Loucy (cell line): Measurements from ENCODE around the gene CALHM2.
A peak's percentile ranks its signal among the peaks of the same experiment; 100 is the strongest.

Experiments
- H2AFZ ChIP-seq: fragments of 200-600 bp; sonication (generic); 2 replicates; pipeline ENCODE4 v1.6.0; 2016; ENCODE audit warnings: antibody characterized with exemption, mild to moderate bottlenecking, low read length, moderate library complexity
- H3F3A ChIP-seq: fragments of 200-600 bp; 2 replicates; pipeline ENCODE4 v1.6.0; 2016; ENCODE audit warnings: antibody characterized with exemption, low read depth, mild to moderate bottlenecking
- H3K27me3 ChIP-seq: fragments of 200-600 bp; sonication (generic); 2 replicates; pipeline ENCODE4 v1.6.1; 2014; ENCODE audit warnings: low read length, mild to moderate bottlenecking; ENCODE audit not compliant: insufficient read depth, poor library complexity, severe bottlenecking
- H3K36me3 ChIP-seq: fragments of 200-600 bp; sonication (generic); 2 replicates; pipeline ENCODE4 v1.6.1; 2016; ENCODE audit warnings: low read length; ENCODE audit not compliant: insufficient read depth
- H3K4me1 ChIP-seq: fragments of 200-600 bp; sonication (generic); 2 replicates; pipeline ENCODE4 v1.5.1; 2014; ENCODE audit warnings: low read length, mild to moderate bottlenecking; ENCODE audit not compliant: insufficient read depth, poor library complexity, severe bottlenecking
- H3K4me2 ChIP-seq: fragments of 200-600 bp; sonication (generic); 2 replicates; pipeline ENCODE4 v1.6.0; 2014; ENCODE audit warnings: antibody characterized with exemption, low read length, low read depth, mild to moderate bottlenecking; ENCODE audit not compliant: poor library complexity, severe bottlenecking
- H3K4me3 ChIP-seq: fragments of 200-600 bp; sonication (generic); 2 replicates; pipeline ENCODE4 v1.5.1; 2014; ENCODE audit warnings: low read length, mild to moderate bottlenecking, mixed read lengths; ENCODE audit not compliant: poor library complexity, severe bottlenecking
- H3K79me2 ChIP-seq: fragments of 200-600 bp; sonication (generic); 2 replicates; pipeline ENCODE4 v1.6.1; 2014; ENCODE audit warnings: low read length; ENCODE audit not compliant: insufficient read depth
- H3K9ac ChIP-seq: fragments of 200-600 bp; sonication (generic); 2 replicates; pipeline ENCODE4 v1.6.0; 2014; ENCODE audit warnings: mild to moderate bottlenecking, low read depth, low read length, moderate library complexity; ENCODE audit not compliant: poor library complexity, severe bottlenecking
- H3K9me2 ChIP-seq: fragments of 200-600 bp; sonication (generic); replicated peaks from 2 replicates; pipeline ENCODE4 v1.6.1; 2016; ENCODE audit warnings: low read depth, low read length, mixed read lengths
- H3K9me3 ChIP-seq: fragments of 200-600 bp; sonication (generic); 2 replicates; pipeline ENCODE4 v1.6.1; 2014; ENCODE audit warnings: mild to moderate bottlenecking, antibody characterized with exemption, low read length, low read depth; ENCODE audit not compliant: insufficient read depth
- H4K20me1 ChIP-seq: fragments of 200-600 bp; sonication (generic); 2 replicates; pipeline ENCODE4 v1.6.0; 2014; ENCODE audit warnings: antibody characterized with exemption, low read length, mild to moderate bottlenecking; ENCODE audit not compliant: insufficient read depth, poor library complexity, severe bottlenecking
- EZH2phosphoT487 ChIP-seq: fragments of 200-600 bp; IDR thresholded peaks from 2 replicates; pipeline ENCODE4 v1.6.1; 2018; ENCODE audit warnings: antibody characterized with exemption, mild to moderate bottlenecking, moderate library complexity, borderline replicate concordance
- TF ChIP-seq, protein P1 (sequence below): fragments of 200-600 bp; sonication (generic); conservative IDR thresholded peaks from 2 replicates; pipeline ENCODE4 v1.5.1; 2014; ENCODE audit warnings: mild to moderate bottlenecking, antibody characterized with exemption, low read length

The CALHM2 gene

DNA sequence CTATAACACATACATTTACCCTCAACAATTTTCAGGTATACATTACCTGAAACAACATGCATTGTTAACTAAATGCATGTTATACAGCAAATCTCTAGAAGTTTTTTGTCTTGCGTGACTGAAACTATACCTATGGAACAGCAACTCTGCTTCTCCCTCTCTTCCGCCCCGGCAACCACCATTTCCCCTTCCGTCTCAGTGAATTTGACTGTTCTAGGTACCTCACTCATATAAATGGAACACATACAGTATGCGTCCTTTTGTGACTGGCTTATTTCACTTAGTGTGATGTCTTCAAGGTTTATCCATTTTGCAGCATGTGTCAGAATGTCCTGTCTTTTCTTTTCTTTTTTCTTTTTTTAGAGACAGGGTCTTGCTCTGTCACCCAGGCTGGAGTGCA lies 22.5 kb downstream of the CALHM2 start:
- no peaks in the 10 kb centered on the region for H3K9me2 ChIP-seq
- H3K36me3 ChIP-seq = peaks cover 74% of the 10 kb centered on the region; the same call in 1 of the 2 replicates
- H3K4me3 ChIP-seq = no peak overlapping the region
- H3F3A ChIP-seq = no peaks in the 10 kb centered on the region
- no peaks in the 10 kb centered on the region for H4K20me1 ChIP-seq
- H3K79me2 ChIP-seq = no peaks in the 10 kb centered on the region
- H3K4me2 ChIP-seq = peak overlapping the region; percentile 21
- no peaks in the 10 kb centered on the region for H3K27me3 ChIP-seq
- no peak overlapping the region for H2AFZ ChIP-seq
- H3K4me1 ChIP-seq = peaks cover 13% of the 10 kb centered on the region
- H3K9me3 ChIP-seq = no peaks in the 10 kb centered on the region
- TF ChIP-seq, protein P1, sequence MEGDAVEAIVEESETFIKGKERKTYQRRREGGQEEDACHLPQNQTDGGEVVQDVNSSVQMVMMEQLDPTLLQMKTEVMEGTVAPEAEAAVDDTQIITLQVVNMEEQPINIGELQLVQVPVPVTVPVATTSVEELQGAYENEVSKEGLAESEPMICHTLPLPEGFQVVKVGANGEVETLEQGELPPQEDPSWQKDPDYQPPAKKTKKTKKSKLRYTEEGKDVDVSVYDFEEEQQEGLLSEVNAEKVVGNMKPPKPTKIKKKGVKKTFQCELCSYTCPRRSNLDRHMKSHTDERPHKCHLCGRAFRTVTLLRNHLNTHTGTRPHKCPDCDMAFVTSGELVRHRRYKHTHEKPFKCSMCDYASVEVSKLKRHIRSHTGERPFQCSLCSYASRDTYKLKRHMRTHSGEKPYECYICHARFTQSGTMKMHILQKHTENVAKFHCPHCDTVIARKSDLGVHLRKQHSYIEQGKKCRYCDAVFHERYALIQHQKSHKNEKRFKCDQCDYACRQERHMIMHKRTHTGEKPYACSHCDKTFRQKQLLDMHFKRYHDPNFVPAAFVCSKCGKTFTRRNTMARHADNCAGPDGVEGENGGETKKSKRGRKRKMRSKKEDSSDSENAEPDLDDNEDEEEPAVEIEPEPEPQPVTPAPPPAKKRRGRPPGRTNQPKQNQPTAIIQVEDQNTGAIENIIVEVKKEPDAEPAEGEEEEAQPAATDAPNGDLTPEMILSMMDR = no peak
- TF ChIP-seq EZH2phosphoT487 = no peak
- peak overlapping the region; percentile 24 for H3K9ac ChIP-seq

DNA sequence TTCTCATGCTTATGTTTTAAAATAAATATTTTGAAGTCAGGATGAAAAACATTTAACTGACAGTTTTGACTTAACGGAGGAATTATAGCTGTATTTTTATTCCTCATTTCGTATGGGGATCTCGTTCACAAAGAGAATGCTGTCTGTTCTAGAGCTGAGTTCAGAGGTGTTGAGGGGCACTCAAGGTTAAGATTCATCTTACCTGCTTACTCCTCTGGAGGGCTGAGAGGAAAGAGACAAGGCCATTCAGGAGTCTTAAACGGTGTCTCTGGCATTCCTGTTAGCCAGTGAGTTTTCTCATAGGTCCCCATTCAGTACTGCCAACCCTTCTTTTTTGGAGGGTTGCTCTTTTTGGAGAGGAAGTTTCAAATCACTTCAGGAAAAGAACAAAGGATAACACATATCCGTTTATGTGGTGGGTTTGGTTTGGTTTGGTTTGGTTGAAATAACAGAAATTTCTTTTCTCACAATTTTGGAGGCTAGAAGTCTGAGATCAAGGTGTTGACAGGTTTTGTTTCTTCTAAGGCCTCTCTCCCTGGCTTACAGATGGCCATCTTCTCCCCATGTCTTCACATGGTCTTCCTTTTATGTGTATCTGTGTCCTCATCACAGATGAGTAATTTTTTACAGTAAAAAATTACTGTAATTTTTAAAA lies 23.1 kb downstream of the CALHM2 start:
- no peak for TF ChIP-seq EZH2phosphoT487
- Histone ChIP-seq H4K20me1 (no peaks in the 10 kb centered on the region), H3K36me3 (peaks cover 74% of the 10 kb centered on the region; the same call in 1 of the 2 replicates), H3K4me2 (peak overlapping the region; percentile 21), H3K27me3 (no peaks in the 10 kb centered on the region), H3K9ac (peak overlapping the region; percentile 24), H3F3A (no peaks in the 10 kb centered on the region), H2AFZ (no peak overlapping the region), H3K9me3 (no peaks in the 10 kb centered on the region), H3K9me2 (no peaks in the 10 kb centered on the region), H3K4me1 (peaks cover 13% of the 10 kb centered on the region), H3K4me3 (no peak overlapping the region), H3K79me2 (no peaks in the 10 kb centered on the region)

DNA sequence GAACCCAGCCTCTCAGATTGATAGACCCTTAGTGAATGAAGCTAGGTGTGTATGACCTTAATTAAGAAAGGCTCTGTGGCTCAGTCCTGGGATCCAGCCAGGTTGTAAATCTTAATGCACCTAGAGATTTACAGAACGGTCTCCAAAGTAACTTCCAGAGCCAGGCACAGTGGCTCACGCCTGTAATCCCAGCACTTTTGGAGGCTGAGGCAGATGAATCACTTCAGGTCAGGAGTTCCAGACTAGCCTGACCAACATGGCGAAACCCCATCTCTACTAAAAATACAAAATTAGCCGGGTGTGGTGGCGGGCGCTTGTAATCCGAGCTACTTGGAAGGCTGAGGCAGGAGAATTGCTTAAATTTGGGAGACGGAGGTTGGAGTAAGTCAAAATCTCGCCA lies 24.3 kb downstream of the CALHM2 start:
- H3K79me2 ChIP-seq = no peaks in the 10 kb centered on the region
- no peak for TF ChIP-seq EZH2phosphoT487
- TF ChIP-seq, protein P1 = no peak

DNA sequence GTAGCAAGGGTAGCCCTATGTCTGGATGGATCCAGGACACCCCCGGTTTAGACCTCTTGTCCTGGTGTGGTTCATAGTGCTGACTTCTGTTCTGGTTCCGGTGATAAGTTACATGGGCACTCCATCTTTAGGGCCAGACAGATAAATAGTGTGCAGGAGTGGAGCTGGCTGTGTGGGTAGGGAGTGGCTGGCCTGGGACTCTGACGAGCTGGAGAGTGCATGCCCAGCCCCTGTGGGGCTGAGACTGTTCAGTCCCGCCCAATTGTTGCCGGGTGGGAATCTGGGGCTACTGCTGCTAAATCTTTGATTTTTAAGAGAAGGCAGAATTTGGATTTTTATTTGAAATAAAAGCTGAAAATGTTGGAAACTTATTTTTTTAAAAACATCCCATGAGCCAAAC lies 28.4 kb downstream of the CALHM2 start:
- TF ChIP-seq, protein P1 = no peak
- no peak for TF ChIP-seq EZH2phosphoT487
- Histone ChIP-seq H3K4me2 (no peak overlapping the region), H3K4me3 (no peak overlapping the region), H3K79me2 (no peaks in the 10 kb centered on the region), H3K4me1 (peaks cover 3% of the 10 kb centered on the region), H3K36me3 (peaks cover 85% of the 10 kb centered on the region; the same call in 1 of the 2 replicates), H3K9ac (no peak overlapping the region), H3K9me3 (no peaks in the 10 kb centered on the region), H3K27me3 (no peaks in the 10 kb centered on the region), H3F3A (no peaks in the 10 kb centered on the region), H2AFZ (no peak overlapping the region), H4K20me1 (no peaks in the 10 kb centered on the region), H3K9me2 (no peaks in the 10 kb centered on the region)

More for the DNA sequence above, 24.3 kb downstream of the CALHM2 start:
- H3F3A ChIP-seq = no peaks in the 10 kb centered on the region
- H2AFZ ChIP-seq = no peak overlapping the region
- no peak overlapping the region for H3K4me2 ChIP-seq
- H3K9me3 ChIP-seq = no peaks in the 10 kb centered on the region
- no peaks in the 10 kb centered on the region for H4K20me1 ChIP-seq
- peaks cover 13% of the 10 kb centered on the region for H3K4me1 ChIP-seq
- H3K36me3 ChIP-seq = peaks cover 76% of the 10 kb centered on the region; the same call in 1 of the 2 replicates
- H3K27me3 ChIP-seq = no peaks in the 10 kb centered on the region
- H3K4me3 ChIP-seq = no peak overlapping the region
- H3K9ac ChIP-seq = no peak overlapping the region
- no peaks in the 10 kb centered on the region for H3K9me2 ChIP-seq
